Measurements from ENCODE around the gene SP140L.

DNA sequence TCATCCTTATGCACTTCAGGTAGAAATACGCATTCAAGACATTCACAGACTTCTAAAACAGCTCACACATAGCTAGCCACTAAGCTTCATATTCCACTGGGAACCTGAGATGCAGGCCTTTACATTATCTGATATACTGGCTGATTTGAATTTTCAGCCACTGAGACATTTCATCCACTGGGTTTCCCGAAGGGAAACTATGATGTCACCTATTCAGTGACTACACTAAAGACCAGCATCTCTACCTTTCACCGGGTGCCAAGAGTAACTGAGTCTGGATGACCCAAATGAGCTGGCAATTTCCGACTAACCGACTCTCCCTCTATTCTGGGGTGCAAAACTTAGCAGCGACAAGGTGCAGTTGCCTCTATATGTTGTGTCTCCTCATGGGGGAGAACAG is 31.8 kb upstream of the SP140L start:
- TF ChIP-seq, protein P1, sequence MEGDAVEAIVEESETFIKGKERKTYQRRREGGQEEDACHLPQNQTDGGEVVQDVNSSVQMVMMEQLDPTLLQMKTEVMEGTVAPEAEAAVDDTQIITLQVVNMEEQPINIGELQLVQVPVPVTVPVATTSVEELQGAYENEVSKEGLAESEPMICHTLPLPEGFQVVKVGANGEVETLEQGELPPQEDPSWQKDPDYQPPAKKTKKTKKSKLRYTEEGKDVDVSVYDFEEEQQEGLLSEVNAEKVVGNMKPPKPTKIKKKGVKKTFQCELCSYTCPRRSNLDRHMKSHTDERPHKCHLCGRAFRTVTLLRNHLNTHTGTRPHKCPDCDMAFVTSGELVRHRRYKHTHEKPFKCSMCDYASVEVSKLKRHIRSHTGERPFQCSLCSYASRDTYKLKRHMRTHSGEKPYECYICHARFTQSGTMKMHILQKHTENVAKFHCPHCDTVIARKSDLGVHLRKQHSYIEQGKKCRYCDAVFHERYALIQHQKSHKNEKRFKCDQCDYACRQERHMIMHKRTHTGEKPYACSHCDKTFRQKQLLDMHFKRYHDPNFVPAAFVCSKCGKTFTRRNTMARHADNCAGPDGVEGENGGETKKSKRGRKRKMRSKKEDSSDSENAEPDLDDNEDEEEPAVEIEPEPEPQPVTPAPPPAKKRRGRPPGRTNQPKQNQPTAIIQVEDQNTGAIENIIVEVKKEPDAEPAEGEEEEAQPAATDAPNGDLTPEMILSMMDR (IDR thresholded peaks at IDR 0.05): no peak
- no peak for TF ChIP-seq POLR2A (IDR thresholded peaks at IDR 0.05)

Data from lower leg skin (tissue), 3 donors.